ENCODE data around the gene SVOPL.
A peak's percentile ranks its signal among the peaks of the same experiment; 100 is the strongest.
"Not testable (repeated sequence)": the region's sequence is repeated elsewhere in the genome, so short reads cannot be mapped to it uniquely, and the experiment has no call there.

SVOPL gene, protein sequence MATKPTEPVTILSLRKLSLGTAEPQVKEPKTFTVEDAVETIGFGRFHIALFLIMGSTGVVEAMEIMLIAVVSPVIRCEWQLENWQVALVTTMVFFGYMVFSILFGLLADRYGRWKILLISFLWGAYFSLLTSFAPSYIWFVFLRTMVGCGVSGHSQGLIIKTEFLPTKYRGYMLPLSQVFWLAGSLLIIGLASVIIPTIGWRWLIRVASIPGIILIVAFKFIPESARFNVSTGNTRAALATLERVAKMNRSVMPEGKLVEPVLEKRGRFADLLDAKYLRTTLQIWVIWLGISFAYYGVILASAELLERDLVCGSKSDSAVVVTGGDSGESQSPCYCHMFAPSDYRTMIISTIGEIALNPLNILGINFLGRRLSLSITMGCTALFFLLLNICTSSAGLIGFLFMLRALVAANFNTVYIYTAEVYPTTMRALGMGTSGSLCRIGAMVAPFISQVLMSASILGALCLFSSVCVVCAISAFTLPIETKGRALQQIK

DNA sequence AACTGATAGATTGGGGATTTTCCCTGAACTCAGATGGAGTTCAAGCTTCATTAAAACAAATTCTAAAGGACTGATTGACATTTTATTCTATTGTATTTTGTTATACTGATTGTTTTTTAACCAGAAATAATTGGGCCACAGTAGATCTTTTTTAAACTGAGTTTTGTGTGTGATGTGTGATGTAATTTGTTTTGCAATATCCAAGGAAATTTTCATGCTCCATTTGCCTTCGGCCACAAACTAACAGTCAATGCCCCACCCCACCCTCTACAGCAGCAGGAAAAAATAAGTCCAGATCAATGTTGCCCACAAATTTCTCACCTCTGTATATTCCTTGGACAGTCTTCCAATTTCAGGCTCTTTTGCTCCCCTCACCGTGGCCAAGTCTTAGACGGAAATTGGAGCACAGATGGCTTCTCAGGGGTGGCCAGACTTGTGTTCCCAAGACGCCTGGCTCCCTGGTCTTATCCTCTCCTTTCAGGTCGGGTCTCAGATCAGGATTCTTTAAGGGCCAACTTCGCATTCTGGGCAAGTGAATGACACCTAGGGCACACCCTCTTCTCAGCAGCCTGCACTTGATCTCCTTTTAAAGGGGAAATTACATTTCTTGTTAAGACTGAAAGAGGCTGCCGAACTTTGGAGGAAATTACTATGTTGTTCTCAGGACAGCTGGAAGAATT, at the start of gene SVOPL:
SVOPL (minus strand) TSS at position 506 of the 680 bp plus-strand sequence. CDS start 22,317 bp downstream, outside the sequence.
- no peak for DNase-seq

DNA sequence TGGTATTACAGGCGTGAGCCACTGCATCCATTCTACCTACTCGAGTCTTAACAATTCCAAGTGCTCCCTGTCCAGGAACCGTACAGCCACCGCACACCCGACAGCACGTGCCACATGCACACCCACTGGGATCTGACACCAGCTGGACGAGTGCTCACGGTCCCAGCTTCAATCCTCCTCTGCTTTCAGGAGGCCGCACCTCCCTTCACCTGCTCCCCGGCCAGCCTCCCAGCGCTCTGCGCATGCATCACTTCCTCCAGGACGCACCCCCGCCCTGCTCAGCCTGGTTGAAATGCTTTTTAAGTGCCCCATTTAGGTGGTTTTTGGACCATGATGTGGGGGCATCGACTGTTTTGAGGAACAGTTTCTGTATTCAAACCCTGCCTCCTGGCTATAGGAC, 49.3 kb upstream of the SVOPL start:
- DNase-seq: no peak

DNA sequence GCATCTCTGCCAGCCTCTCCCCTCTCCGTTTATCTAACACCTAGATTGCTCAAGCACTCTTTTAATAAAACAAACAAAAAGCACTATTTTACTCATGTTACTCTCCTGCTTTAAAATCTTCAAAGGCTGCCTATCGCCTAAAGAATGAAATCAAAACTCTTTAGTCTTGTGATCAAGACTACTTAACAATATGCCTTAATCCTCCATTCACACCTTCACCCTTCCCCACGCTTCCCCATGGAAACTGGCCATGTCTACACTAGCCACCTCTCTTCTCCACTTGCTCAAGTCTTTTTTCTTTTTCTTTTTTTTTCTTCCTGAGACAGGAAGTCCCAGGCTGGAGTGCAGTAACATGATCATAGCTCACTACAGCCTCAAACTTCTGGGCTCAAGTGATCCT, 48.8 kb upstream of the SVOPL start:
- DNase-seq: no peak

DNA sequence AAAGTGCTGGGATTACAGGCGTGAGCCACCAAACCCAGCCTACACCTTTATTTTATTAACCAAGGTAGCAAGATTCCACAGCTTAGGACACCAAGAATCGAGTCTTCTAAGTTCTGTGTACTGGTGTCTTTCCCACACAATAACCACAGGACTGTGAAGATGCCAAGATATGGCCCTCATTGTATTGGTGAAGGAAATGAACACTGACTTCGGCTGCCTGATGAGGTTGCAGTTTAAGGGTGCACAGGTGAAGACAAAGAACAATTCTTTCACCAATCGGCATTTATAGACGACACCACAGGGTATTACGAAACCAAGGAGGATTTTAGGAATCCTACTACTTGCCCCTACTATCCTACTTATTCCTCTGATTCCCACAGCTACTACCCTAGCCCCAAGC, 47.5 kb upstream of the SVOPL start:
- no peak for DNase-seq

DNA sequence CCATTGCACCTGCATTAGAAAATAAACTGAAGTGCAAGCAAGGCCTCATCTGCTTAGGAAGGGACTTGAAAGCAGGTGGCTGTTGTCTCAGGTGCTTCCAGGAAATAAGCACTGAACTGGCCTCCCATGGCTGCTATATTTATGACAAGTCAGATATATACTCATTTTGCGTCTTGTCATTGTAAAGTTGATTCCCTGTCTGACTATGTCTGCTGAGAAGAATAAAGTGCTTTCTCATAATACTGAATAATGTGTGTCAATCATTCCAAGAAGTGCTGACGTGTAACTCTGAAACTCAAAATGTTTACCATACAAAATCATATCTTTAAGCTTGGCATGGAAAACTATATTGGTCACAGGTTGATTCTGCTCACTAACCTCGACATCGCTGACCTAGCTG, 44.9 kb upstream of the SVOPL start:
- no peak for DNase-seq

DNA sequence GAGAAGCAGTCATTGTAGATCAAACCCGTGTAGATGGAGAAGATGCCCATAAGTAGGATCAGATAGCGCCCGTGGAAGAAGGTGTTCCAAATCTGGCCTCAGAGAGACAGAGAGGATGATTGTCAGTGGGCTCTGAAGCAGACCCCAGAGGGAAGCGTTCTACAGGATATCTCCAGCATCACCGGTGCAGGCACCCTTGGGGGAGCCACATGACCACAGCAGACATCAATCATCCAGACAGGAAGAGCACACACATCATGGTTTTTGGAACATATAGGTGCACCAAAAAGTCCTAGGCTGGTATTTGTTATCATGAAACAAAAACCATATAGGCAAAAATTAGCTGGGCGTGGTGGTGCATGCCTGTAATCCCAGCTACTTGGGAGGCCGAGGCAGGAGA, 44.0 kb upstream of the SVOPL start:
- no peak for DNase-seq

DNA sequence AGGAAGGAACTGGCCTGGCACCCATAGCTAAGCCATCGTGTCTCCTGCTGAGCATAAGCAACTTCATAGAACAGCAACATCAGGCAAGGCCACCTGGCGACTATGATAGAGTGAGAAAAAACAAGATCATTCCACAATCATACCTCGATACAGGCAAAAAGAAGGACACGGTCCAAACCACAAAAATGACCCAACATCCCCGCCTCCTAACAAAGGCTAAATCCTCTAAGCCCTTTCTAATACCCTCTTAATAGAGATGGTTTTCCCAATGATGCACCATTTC, 40.2 kb upstream of the SVOPL start:
- no peak for DNase-seq

DNA sequence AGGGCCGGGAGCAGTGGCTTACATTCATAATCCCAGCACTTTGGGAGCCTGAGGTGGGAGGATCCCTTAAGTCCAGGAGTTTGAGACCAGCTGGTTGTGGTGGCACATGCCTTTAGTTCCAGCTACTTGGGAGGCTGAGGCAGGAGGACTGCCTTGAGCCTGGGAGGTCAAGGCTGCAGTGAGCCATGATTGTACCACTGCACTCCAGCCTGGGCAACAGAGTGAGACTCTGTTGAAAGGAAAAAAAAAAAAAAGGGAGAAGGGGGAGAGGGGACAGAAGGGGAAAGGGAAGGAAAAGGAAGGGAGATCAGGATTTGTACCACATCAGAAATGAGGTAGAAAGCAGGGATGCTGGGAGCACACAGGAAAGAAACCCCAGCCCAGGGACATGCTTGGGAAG, 38.7 kb upstream of the SVOPL start:
- DNase-seq: no peak

DNA sequence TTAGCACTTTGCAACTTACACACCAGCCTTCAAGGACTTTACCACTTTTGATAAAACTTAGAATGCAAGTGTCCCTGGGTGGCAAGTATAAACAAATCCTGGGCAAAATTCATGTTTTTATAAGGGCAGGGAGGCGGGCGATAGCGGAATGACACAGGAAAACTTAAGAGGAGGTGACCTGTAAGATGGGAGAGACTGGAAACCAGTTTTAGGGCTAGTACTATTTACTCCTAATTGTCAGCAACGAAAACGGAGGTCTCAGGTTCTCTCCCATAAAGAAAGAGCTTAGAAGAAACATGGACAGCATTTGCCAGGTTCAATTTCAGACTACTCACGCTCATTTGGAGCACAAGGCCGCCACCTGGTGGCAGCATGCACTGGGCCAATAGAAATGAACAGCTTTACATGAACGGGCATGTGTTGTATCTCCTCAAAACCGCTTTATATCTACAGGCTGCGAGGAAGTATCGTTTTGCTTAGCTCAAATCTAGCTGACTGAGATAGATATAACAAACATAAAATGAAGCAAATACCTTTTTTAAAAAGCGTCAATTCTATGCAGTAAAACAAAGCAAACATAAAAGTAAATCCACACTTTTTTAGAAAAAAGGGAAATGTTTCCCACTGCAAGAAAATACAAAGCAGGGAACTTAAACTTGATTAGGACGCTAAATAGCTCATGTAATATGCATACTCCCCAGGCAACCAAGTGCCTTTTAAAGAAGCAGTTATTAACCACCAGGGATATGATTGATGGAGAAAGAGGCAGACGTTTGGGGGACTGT, 37.6 kb upstream of the SVOPL start:
- DNase-seq: peak; percentile 58

DNA sequence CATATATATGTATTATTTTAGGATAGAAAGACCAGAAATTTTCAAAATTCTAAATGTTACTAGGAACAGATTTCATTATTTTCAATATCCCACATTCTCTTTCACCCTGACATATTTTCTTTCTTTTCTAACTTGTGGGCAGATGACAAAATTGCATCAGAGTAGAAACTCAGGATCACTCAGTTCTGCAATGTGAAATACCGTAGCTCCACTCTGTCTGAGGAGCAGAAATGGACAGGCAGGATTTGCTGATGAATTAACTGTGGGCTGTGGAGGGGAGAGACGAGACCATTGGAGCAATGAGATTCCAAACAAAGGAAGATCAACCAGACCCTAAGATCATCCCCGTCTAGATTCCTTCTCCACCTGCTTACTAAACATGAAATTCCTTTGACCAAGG, 37.0 kb upstream of the SVOPL start:
- no peak for DNase-seq

DNA sequence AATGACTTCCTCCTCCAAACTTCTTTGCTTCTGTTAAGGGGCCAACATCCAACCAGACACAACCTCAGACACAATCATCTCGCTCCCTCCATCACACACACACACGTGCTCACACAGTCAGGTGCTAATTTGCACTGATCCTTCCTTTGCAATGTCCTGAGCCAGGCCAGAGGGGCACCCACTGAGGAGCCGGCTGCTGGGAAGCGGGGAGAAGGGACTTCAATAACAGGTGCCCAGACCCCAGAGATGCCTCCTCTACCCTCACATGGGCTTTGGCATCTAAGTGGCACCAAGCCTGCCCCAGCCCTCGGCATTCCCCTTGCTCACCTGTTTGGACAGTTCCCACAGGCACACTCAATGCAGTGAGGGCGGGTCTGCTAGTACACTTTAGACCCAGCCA, 34.2 kb upstream of the SVOPL start:
- no peak for DNase-seq

DNA sequence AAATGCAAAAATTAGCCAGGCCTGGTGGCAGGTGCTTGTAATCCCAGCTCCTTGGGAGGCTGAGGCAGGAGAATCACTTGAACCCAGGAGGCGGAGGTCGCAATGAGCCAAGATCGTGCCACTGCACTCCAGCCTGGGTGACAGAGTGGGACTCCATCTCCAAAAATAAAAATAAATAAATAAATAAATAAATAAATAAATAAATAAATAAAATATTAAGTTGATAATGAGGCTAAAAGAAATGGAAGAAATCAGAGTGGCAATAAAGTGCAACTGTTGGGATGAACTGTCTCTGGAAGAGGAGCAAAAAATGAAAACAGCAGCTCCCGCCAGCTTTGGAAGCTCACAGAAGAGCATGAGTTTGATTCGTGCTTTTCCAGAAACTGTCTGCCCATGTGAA, 30.6 kb upstream of the SVOPL start:
- DNase-seq: not testable (repeated sequence)

DNA sequence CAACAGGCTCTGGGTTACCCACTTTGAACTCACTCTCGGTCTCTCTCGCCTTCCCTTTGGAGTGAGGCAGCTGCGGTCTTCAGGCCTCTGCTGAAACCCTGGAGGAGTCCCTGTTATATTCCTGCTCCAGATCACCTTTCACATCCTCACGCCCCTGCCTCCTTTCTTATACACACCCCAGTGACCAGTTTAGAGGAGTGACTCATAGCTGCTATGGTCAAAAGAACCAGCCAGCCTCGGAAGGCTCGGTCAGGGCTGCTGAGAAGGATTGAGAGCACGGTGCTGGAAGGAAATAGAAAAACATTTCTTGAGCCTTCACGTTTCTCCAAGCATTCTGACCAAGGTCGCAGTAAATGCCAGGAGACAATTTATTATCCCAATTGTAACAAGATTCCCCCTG, 28.3 kb upstream of the SVOPL start:
- no peak for DNase-seq

DNA sequence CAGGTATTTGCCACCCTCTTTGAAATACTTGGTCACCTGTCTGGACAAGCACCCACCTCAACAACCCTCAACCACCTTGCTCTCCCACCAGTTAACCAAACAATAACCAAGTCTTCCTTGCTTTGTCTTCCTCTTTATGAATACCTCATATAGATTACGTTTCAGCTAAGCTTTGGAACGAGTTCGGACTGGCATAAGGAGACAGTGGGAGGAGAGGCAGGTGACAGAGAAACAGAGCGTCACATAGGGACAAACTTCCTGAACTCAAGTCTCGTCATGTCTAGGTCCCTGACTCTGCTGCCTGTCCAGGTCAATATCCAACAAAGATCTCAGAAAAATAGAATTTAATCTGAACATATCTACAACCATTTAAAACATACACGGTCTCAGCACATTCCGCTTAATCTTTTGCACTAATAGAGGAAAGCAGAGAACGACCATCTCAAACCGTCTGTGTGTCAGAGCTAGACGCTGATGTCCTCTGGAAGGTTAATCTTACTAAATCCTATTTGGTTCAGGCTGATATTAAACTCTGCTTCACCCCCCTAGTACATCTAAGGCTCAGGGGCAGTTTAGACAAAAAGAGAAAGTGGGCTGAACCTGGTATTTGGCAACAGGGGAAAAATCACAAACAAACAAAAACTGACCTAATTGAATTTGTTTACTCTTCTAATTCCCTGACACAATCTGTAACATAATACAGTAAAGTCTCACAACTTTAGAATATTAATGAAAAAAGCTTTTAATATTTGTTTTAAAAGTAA, 26.4 kb upstream of the SVOPL start:
- DNase-seq: no peak

DNA sequence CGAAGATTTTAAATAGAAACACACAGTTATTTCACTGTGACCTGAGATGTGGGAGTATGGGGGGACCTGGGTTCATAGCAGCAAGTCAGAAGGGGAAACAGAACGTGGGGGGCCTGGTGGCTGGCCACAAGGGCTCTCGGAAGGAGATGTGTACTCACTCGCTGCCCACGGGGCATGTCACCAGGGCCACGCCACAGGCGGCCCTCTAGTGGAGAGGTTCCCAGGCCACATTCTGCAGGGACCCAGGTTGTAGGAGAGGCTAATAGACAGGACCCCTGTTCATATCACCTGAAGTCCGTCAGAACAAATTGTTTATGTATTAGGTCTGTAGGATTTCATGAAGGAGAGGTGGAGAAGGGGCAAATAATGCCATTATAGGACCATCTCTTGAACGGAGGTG, 25.1 kb upstream of the SVOPL start:
- no peak for DNase-seq

DNA sequence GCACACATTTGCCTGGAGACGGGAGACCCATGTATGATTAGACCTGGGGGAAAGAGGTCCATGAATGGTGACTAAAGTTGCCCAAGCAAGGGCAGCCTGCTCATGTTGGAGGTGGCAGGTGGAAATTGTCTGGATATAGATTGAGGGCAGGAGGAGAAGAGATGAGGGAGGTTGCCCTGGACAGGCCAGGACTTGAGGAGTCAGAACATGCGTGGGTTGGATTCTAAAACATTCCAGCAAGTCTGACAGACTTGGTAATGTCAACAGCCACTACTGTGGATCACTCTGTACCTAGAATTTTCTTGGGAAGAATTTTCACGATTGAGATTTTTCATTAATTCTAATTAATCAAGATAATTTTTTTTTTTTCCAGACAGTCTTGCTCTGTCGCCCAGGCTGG, 19.1 kb upstream of the SVOPL start:
- DNase-seq: no peak

DNA sequence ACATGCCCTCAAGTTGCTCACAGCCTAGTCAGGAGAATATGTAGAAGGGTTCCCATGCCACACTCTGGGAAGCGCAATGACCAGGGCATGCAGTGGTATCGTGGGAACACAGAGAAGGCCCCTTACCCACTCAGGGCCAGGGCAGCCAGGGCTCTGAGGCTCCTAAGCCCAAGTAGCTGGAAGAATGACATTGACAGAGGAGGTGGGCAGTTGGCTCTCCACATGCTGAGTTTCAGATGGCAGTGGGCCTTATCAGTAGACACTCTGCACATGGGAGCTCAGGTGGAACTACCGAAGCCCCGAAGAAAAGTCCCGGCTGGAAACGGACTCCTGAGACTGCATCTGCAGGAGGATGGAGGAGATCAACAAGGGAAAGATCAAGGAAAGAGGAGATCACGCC, 15.7 kb upstream of the SVOPL start:
- DNase-seq: no peak

DNA sequence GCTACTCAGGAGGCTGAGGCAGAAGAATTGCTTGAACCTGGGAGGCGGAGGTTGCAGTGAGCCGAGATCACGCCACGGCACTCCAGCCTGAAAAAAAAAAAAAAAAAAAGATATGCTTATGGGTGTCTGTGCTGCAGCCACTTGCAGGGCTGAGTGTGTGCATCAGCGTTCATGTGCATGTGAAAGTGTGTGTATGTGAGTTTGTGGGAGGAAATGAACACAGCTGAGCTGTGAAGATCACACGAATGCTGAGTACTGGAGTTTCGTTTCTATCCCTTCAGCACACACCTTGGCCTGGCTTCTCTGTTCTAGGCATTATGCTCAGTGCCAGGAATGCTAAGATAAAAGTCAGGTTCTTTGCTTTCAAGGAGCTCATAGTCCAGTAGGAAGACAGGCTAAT, 12.0 kb upstream of the SVOPL start:
- no peak for DNase-seq

DNA sequence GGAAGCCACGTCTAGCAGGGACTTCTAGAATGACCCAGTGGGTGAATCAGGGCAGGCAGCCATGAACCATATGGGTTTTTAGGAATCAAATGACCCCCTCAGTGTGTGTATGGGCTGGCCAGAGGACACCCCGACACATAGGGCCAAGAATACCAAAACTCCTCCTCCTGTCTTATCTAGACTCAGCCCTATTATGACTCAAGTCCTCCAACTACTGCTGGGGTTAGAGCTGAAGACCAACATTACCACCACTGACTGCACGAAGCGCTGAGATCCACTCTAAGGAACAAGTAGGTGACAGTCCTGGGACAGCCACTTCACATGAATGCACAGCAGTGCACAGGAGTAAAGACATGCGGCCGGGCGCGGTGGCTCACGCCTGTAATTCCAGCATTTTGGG, 11.5 kb upstream of the SVOPL start:
- no peak for DNase-seq

DNA sequence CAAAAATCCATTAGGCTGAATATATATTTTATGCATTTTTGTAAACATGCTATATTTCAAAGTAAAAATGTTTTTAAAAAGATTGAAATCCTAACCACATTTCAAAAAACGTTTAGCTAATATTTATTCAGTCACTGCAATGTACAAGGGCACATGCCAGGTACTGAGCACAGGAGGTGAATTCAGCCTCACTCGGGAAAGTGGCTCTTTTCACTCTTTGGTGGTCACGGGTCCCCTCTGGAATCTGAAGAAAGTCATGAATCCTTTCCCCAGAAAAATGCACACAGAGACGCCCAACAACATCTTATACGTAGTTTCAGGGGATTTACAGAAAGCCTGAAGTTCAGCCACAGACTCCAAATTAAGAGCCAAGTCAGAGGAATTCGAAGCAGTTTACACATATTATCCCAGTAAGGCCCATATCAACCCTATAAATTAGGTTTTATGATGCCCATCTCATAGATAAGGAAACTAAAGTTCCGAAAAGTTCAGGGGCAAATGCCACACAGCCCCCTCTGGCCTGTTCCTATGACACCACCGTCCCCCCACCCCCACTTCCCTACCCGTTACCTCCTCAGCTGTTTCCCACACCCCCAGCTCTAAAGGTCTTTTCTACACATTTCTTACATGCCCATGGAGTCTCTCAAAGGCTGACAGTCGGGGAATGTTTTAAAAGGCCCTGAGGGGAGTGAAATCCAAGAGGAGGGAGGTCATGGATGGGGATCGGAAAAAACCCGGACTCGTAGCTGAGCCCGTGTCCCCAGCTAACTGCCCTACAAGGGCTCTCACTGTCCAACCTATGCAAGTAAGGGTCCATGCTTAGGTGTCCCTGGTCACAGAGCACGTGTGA, 9.6 kb upstream of the SVOPL start:
- DNase-seq: no peak

DNA sequence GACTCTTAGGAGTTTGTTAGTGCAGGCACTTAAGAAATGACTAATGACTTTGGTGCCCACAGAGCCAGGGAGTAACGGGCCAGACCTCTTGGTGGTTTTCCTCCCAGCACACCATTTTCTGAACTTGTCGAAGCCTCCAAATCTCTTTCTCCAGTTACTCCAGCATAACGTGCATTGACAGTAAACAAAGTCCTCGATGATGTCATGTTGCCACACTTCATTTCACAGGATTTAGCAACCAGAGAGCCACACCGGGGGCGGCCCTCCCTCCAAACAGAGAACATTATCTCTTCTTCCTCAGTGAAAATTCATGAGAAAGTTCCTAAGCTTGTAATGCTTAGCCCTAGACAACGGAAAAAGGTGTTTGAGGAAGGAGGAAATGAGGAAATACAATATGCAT, 4.0 kb upstream of the SVOPL start:
- DNase-seq: no peak

DNA sequence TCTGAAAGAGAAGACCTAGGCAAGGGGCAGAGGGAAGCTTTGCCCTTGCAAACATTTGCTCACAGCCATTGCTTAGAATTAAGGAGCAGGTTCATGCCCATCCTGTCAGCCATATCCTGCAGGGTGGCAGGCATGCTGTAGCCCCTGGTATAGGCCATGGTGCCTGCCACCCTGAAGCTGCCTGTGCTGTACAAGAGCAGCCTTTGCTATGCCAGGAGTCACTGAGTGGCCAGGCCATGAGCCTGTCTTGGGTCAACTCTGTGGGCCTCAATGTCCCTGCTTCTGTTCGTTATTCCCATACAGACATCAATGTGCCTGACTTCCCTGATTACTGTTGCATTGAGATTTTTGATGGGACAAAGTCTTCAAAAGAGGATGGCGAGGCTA, 368 bp upstream of the SVOPL start:
- no peak for DNase-seq

Data from NK-92 treated with Interleukin-12 subunit alpha and Interleukin-12 subunit beta, amount 100 ng/mL, for 24 hours (cell line).